GM10248 (cell line): ENCODE data around the gene FOXK2.
A peak's percentile ranks its signal among the peaks of the same experiment; 100 is the strongest.
"Not testable (repeated sequence)": the region's sequence is repeated elsewhere in the genome, so short reads cannot be mapped to it uniquely, and the experiment has no call there.

Experiments used
- CTCF ChIA-PET: fragments of 300-600 bp; sonication (Branson Sonifier 250); formaldehyde crosslinking; extraction: SDS; loops from one replicate; lab custom pipeline; 2021; ENCODE audit warnings: antibody characterized with exemption; lab: Yijun Ruan, JAX
- POLR2A ChIA-PET: fragments of 350-650 bp; sonication (Branson Sonifier 250); formaldehyde crosslinking; extraction: SDS; loops from one replicate; lab custom pipeline; 2020; ENCODE audit warnings: antibody characterized with exemption; lab: Yijun Ruan, JAX
- DNase-seq: peaks from one replicate; pipeline ENCODE4 v3.0.0; 2012; ENCODE audit errors: extremely low spot score
- TF ChIP-seq, protein P1 (sequence below): IDR thresholded peaks from 2 replicates; pipeline ENCODE4 v1.5.1; 2012; ENCODE audit warnings: mild to moderate bottlenecking, low read depth; ENCODE audit errors: extremely low read depth, missing control alignments, control extremely low read depth

The FOXK2 gene

DNA sequence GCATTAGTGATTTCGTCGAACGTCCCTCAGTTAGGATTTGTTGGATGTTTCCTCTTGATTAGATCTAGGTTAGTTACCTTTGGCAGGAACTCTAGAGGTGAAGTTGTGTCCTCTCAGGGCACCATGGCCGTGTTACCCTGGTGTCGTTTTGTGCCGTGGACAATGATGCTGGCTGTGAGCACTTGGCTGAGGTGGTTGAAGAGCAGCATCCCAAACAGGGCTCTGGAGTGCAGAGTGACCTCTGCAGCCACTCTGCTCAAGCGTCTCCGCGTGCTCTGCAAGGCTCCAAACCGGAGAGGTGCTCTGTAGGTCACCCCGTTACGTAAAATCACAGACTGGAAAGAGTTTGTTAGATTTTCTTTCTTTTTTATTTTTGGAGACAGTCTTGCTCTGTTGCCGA, 33.0 kb downstream of the FOXK2 start:
- TF ChIP-seq, protein P1, sequence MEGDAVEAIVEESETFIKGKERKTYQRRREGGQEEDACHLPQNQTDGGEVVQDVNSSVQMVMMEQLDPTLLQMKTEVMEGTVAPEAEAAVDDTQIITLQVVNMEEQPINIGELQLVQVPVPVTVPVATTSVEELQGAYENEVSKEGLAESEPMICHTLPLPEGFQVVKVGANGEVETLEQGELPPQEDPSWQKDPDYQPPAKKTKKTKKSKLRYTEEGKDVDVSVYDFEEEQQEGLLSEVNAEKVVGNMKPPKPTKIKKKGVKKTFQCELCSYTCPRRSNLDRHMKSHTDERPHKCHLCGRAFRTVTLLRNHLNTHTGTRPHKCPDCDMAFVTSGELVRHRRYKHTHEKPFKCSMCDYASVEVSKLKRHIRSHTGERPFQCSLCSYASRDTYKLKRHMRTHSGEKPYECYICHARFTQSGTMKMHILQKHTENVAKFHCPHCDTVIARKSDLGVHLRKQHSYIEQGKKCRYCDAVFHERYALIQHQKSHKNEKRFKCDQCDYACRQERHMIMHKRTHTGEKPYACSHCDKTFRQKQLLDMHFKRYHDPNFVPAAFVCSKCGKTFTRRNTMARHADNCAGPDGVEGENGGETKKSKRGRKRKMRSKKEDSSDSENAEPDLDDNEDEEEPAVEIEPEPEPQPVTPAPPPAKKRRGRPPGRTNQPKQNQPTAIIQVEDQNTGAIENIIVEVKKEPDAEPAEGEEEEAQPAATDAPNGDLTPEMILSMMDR, result no peak
- ChIA-PET CTCF (interaction anchor here (0.9 to 3.1 kb wide), 15 partner anchors 9 to 208 kb away, joined by 3 to 30 read pairs (median 9); partner anchors contain the start of gene FOXK2), POLR2A (no interaction called here)
- no peak for DNase-seq

DNA sequence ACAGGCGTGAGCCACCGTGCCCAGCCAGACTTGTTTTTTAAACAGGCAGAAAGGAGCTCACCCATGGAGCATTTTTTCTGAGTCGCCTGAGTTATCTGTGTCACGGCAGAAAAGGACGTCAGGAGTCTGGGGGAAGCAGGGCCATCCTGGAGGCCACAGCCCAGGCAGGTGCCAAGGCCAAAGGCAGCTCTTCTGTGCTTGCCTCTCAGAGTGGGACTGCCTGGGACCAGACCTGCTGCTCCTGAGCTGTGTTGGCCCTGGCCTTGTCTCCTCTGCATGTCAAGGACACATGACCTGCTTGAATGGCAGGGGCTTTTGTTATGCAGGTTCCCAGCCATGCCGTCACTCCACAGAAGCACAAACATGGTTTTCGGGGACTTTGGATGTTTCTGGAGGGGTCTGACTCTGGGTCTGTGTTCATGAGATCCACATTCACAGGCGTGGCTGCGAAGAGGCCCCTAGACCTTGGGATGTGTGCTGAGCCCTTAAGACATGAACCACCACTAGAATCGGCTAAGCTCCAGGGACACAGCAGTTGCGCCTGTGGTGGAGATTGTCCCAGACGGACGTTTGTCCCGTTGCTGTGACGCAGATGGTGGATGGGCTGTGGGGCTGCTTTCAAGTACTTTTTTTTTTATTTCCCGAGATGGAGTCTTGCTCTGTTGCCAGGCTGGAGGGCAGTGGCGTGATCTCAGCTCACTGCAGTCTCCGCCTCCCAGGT, 33.8 kb downstream of the FOXK2 start:
- peak; percentile 19 for DNase-seq
- CTCF ChIA-PET, result interaction anchor here (0.7 to 3.1 kb wide), 34 partner anchors 9 to 524 kb away, joined by 3 to 30 read pairs (median 6); partner anchors contain the start of gene FOXK2
- POLR2A ChIA-PET, result no interaction called here
- TF ChIP-seq, protein P1, result no peak

DNA sequence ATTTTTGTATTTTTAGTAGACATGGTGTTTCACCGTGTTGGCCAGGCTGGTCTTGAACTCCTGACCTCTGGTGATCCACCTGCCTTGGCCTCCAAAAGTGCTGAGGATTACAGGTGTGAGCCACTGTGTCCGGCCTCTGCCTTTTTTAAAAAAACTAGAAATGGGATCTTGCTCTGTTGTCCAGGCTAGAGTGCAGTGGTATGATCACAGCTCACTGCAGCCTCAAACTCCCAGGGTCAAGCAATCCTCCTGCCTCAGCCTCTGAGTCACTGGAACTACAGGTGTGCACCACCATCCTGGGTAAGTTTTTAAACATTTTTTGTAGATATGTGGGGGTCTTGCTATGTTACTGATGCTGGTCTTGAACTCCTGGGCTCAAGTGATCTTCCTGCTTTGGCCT, 38.0 kb downstream of the FOXK2 start:
- POLR2A ChIA-PET, result not testable (repeated sequence)

DNA sequence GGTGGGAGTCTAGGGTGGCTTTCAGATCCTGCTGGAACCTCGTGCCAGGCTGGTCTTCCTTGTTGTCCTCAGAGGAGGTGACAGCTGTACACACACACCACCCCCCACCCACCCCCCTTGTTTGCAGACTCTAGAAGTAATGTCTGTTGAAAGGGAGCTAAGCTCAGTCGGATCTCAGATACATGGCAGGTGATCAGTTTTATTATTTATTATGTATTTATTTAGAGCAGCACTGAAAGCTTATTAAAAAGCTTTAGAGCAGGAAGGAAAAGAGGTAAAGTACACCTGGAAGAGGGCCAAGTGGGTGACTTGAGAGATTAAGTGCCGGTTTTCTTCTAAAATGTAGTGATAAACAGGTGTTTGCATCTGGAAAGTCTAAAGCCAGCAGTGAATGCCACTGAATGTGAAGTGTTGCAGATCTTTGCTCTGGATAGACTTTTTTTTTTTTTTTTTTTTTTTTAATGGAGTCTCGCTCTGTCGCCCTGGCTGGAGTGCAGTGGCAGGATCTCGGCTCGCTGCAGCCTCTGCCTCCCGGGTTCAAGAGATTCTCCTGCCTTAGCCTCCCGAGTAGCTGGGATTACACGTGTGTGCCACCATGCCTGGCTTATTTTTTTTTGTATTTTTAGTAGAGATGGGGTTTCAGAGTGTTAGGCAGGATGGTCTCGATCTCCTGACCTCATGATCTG, 40.2 kb downstream of the FOXK2 start:
- CTCF ChIA-PET, result interaction anchor here (1.5 kb wide), 1 partner anchor 10 kb away, joined by 3 read pairs; no protein-coding TSS in a partner anchor
- TF ChIP-seq, protein P1, result no peak
- POLR2A ChIA-PET, result no interaction called here
- DNase-seq, result no peak

More for the DNA sequence above, 38.0 kb downstream of the FOXK2 start:
- CTCF ChIA-PET, DNase-seq: not testable (repeated sequence)

DNA sequence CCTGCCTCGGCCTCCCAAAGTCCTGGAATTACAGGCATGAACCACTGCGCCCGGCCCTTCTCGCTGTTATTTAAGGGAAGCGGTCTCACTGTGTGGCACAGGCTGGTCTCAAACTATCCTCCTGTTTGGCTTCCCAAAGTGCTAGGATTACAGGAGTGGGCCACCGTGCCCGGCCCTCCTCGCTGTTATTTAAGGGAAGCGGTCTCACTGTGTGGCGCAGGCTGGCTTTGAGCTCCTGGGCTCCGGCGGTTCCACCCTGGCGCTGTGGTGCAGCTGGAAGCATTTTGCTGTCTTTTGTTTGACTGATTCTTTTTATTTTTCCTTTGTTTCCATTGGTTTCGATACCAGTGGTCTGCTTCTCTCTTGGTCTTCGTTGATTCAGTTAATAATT, 40.7 kb downstream of the FOXK2 start:
- ChIA-PET CTCF (interaction anchor here (1.5 kb wide), 1 partner anchor 9 kb away, joined by 3 read pairs; no protein-coding TSS in a partner anchor), POLR2A (no interaction called here)
- TF ChIP-seq, protein P1, result no peak
- DNase-seq, result no peak

DNA sequence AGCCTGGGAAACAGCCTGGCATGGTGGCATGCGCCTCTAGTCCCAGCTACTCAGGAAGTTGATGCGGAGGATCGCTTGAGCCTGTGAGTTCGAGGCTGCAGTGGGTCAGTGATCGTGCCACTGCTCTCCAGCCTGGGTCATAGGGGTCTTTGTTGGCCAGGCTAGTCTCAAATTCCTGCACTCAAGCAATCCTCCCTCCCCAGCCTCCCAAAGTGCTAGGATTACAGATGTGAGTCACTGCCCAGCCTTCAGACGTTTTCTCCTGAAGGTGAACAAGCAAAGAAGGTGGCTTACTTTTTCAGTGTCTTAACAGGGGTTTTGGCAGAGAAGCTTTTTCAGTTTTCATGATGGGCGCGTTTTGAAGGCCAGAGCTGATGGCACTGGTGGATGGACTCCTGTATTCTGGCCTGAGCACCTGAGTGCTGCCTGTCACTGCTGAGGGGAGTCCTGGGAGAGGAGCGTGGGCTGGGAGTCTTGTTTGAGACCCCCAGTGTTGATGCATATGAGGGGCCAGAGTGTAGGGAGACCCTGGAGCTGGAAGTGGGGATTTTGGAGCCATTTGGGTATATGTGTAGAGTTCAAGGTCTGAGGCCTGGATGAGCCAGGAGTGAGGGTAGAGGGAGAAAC, 41.4 kb downstream of the FOXK2 start:
- CTCF ChIA-PET, result interaction anchor here (1.5 to 2.5 kb wide), 2 partner anchors 9 to 10 kb away, joined by 3 to 6 read pairs; no protein-coding TSS in a partner anchor
- DNase-seq, result no peak
- POLR2A ChIA-PET, result no interaction called here
- TF ChIP-seq, protein P1, result no peak
